Activated CD4-positive, CD25-positive, alpha-beta regulatory T cell (primary cell): Measurements from ENCODE around the gene KRTAP10-4.

Experiments used
- DNase-seq, 4 experiments: peaks; one replicate each; lab custom pipeline; 2025; lab: John Stamatoyannopoulos, UW

The KRTAP10-4 gene

DNA sequence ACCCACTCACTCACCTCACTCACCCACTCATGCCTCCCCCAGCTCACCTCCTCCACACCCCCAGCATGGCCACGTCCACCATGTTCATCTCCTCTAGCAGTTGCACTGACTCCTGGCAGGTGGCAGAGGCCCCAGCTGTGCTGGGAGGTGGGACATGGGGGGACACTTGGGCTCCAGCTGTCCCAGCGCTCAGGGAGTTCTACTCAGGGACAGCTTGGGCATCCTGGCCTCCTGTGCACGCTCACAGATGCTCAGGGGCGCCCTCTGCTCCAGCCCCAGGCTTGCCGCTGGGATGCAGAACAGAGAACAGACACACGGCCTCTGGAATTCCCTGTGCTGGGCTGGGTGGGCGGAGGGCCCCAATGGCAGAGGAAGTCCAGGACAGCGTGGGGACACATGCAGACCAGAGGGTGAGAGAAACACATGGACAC lies 43.6 kb downstream of the KRTAP10-4 start:
- DNase-seq = no peak

GRCh38 chr21:44618504-44618903 lies 45.0 kb downstream of the KRTAP10-4 start:
- no peak for DNase-seq

- peak in 3 of 4 experiments; percentile 9 to 43 (median 34) for DNase-seq
Observed at GRCh38 chr21:44618909-44619308, 45.4 kb downstream of the KRTAP10-4 start.

DNA sequence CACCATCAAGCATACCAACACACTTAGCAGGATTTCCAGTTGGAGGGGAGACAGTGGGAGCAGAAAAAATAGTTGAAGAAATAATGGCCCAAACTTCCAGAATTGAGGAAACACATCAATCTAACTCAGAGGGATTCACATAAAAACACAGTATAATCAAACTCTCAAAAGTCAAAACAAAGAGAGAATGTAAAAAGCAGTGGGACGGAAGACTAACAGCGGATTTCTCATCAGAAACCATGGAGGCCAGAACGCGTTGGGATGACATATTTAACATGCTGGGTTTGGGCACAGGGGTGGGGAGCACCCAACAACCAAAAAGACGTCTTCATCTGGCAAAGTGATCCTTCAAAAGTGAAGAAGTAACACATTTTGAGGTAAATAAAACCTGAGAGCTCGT lies 46.4 kb downstream of the KRTAP10-4 start:
- DNase-seq = no peak

GRCh38 chr21:44623575-44623974 lies 50.0 kb downstream of the KRTAP10-4 start:
- no peak for DNase-seq
